ENCODE results near the gene NEDD8.

DNA sequence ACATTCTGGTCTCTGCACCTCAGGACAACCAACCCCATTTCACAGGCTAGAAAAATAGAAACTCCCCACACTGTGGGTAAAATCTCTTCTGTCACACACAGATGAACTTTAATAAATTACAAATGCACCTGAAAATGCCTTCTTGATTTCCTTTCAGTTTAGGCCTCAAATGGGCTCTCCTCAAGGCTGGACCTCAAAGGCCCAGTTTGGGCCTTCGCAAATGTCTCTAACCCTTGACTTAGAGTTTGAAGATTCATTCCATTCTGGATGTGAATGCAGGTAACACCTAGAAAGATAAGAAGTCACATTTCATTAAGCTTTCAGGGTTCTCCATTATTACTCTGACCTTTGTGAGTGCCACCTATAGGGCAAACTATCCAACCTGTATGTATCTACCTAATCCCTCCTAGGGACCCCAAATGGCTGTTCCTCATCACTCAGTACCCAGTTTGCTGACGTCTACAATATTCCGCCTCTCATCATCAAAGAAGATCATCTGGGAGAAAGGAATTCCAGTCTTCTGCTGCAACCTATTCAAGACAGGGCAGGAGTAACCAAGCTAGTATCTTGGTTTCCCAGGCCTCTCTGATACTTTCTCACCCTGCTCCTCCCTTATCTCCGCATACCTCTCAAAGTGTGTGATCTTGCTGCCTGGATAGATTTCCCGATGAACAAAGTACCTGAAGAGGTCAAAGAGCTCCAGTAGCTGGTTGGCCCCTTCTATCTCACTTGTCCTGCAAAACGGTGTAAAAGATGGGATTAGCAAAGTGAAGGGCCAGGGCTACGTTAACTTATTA lies 18.1 kb downstream of the NEDD8 start:
- TF ChIP-seq YY1 (IDR thresholded peaks at IDR 0.05; ENCODE audit: insufficient read depth, insufficient read length) (no peak), ZNF274 (IDR thresholded peaks at IDR 0.05; ENCODE audit: low read depth, low read length) (no peak), SUZ12 (IDR thresholded peaks at IDR 0.05; ENCODE audit: extremely low read depth, insufficient read depth, insufficient read length) (no peak)

Measured in NT2/D1 (cell line).